Measurements from ENCODE around the gene PLA2G4F.
A peak's percentile ranks its signal among the peaks of the same experiment; 100 is the strongest.

Gene PLA2G4F, protein sequence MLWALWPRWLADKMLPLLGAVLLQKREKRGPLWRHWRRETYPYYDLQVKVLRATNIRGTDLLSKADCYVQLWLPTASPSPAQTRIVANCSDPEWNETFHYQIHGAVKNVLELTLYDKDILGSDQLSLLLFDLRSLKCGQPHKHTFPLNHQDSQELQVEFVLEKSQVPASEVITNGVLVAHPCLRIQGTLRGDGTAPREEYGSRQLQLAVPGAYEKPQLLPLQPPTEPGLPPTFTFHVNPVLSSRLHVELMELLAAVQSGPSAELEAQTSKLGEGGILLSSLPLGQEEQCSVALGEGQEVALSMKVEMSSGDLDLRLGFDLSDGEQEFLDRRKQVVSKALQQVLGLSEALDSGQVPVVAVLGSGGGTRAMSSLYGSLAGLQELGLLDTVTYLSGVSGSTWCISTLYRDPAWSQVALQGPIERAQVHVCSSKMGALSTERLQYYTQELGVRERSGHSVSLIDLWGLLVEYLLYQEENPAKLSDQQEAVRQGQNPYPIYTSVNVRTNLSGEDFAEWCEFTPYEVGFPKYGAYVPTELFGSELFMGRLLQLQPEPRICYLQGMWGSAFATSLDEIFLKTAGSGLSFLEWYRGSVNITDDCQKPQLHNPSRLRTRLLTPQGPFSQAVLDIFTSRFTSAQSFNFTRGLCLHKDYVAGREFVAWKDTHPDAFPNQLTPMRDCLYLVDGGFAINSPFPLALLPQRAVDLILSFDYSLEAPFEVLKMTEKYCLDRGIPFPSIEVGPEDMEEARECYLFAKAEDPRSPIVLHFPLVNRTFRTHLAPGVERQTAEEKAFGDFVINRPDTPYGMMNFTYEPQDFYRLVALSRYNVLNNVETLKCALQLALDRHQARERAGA

GRCh38 chr15:42156243-42156922, at the start of gene PLA2G4F:
PLA2G4F (minus strand) TSS chr15:42156636; CDS start chr15:42156549, 87 bp downstream.
- no peak for DNase-seq (ENCODE audit: low read depth)

DNA sequence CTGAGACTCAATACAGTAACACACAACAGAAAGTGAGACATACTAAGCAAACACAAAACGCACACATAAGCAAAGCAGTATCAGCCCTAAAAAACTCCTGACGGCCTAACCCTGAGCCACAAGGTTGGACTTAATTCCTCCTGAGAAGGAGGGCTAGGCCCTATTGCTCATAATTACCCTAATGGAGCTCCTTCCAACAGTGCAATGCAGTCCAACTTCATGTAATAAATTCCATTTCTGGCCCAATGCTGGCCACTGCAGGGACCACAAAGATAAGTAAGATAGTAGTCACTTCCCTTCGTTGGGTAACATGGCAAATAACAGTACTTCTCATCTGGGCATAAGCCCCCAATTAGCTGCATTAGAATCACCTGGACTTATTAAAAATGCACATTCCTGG, 47.5 kb upstream of the PLA2G4F start:
- DNase-seq (ENCODE audit: low read depth) = peak; percentile 32

DNA sequence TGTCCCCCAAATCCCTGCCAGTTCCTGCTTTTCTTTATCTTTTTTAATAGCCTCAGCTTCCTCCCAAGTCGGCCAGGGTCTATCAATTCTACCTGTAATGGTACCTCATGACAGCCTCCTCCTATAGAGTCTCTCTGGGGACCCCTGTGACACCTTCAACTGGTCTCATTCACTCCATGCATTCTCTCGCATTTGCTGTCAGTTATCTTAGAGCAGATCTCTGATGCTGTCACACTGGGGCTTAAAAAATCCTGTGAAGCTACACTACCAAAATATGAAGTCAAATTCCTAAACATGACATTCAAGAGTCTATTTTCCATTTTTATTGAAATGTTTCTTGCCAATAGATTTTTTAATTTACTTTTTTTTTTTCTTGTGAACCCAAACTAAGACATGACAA, 46.2 kb upstream of the PLA2G4F start:
- peak; percentile 5 for DNase-seq (ENCODE audit: low read depth)

- no peak for DNase-seq (ENCODE audit: low read depth)
Observed at GRCh38 chr15:42201801-42202200, 45.4 kb upstream of the PLA2G4F start.

DNA sequence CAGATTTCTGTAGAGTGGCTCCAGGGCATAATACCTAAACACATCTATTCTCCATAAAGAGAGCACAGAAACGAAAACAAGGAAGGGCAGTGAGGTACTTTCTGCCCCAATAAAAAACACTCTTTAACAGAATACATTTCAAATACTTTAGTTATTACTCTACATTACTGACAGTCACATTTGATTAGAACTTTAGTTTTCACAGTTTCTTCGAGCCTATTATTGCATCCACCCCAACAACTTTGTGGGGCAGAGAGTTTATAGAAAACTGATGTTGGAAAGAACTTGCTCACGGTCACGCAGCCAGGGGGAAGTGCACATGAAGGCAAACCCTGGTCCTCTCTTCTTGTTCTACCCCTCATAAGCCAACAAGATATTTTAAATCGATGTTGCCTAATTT, 42.7 kb upstream of the PLA2G4F start:
- DNase-seq (ENCODE audit: low read depth) = peak; percentile 67

DNA sequence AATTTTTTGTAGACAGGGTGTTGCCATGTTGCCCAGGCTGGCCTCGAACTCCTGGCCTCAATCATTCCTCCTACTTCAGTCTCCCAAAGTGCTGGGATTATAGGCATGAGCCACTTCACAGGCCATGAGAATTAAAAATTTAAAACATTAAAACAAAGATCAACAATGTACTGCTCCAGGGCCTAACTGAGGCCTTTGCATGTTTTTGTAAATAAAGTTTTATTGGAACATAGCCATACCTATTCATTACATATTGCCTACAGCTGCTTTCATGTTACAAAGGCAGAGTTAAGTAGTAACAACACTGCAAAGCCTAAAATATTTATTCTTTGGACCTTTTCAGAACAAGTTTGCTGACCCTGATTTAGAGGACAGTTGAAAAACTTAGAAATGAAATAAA, 42.1 kb upstream of the PLA2G4F start:
- no peak for DNase-seq (ENCODE audit: low read depth)

DNA sequence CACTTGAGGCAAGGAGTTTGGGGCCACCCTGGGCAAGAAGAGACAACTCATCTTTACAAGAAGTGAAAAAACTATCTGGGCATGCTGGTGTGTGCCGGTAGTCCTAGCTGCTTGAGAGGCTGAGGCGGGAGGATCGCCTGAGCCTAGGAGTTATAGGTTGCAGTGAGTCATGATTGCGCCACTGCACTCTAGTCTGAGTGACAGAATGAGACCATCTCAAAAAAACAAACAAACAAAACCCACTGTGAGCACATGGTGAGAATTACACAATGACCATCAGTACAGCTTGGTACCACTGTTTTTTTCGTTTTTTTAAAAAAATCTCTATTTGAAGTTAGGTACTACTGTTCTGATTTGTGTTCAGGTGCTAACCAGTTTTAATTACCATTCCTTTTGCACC, 38.1 kb upstream of the PLA2G4F start:
- DNase-seq (ENCODE audit: low read depth) = peak; percentile 66

- DNase-seq (ENCODE audit: low read depth) = no peak
Observed at GRCh38 chr15:42193383-42193782, 36.9 kb upstream of the PLA2G4F start.

DNA sequence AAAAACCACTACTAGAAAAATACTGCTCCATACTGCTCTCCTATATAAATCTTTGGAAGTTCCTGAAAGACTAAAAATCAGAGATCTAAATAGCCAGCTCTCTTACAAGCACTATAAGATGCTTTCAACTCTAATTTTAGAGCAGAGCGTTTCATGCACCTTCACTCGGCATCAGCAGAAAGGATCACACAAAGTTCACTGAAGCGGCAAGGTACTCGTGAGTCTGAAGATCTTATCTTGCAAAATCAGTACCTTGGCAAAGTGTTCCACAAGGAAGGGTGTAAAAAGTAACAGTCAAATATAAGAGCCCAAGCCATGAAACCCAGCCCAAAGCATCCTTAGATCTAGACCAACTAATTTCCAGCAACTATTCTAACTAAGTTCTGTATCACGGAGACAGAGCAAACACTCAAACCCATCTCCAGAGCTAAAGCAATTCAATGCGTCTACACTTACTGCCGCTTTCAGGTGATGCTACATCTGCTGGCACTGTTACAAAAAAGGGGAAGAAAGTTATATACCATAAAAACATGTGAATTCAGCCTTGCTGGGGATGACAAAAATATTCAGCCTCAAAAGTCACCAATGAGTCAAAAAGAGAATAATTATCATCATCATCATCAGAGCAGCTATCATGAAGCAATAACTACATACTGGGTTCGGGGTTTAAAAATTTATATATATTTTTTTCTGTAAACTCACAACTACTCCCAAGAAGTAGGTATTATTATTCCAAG, 35.3 kb upstream of the PLA2G4F start:
- no peak for DNase-seq (ENCODE audit: low read depth)

GRCh38 chr15:42190370-42190769, 33.9 kb upstream of the PLA2G4F start:
- no peak for DNase-seq (ENCODE audit: low read depth)

GRCh38 chr15:42185801-42186200, 29.4 kb upstream of the PLA2G4F start:
- DNase-seq (ENCODE audit: low read depth) = no peak

GRCh38 chr15:42184736-42185135, 28.3 kb upstream of the PLA2G4F start:
- no peak for DNase-seq (ENCODE audit: low read depth)

DNA sequence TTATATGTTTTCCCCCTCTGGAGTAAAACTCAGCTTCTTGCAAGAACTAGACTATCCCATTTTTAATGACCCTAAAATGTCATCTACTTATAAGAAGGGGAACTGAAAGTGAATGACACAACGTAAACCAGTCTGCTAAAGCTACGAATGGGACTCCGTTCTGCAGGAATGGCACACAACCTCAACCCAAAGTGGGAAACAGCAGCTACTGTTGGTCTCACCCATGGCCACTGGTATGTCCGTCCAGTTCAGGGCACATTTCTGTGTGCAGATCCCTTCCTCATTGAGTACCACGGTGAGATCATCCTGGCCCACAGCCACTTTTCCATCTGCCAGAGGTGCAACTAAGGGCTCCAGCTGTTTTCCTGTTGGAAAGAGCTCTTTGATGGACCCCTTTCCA, 27.9 kb upstream of the PLA2G4F start:
- no peak for DNase-seq (ENCODE audit: low read depth)

GRCh38 chr15:42182961-42183360, 26.5 kb upstream of the PLA2G4F start:
- no peak for DNase-seq (ENCODE audit: low read depth)

- DNase-seq (ENCODE audit: low read depth) = no peak
Observed at GRCh38 chr15:42182328-42182886, 26.0 kb upstream of the PLA2G4F start.

- no peak for DNase-seq (ENCODE audit: low read depth)
Observed at GRCh38 chr15:42178056-42178455, 21.6 kb upstream of the PLA2G4F start.

- DNase-seq (ENCODE audit: low read depth) = no peak
Observed at GRCh38 chr15:42175671-42176070, 19.2 kb upstream of the PLA2G4F start.

DNA sequence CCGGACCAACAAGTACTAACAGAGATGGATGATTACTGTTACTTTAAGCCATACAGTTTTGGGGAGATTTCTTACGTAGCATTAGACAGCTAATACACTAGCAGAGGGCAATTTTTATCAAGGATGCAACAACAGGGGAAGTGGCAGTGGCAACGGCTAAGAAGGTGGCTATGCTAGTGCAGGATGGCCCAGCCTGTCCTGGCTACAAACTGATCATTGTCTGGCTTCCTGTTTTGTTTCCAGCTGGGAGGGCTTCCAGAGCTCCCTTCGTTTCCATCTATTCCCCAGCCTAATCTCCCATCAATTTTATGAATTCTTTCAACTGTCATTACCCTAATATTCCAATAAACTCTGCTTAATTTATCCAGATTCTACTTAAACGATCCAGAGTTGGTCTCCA, 16.0 kb upstream of the PLA2G4F start:
- no peak for DNase-seq (ENCODE audit: low read depth)

- no peak for DNase-seq (ENCODE audit: low read depth)
Observed at GRCh38 chr15:42171795-42172194, 15.4 kb upstream of the PLA2G4F start.

- DNase-seq (ENCODE audit: low read depth) = no peak
Observed at GRCh38 chr15:42171122-42171521, 14.7 kb upstream of the PLA2G4F start.

GRCh38 chr15:42166225-42166940, 9.9 kb upstream of the PLA2G4F start:
- no peak for DNase-seq (ENCODE audit: low read depth)

Data from EH (cell line).